GM19455 (cell line): Measurements from ENCODE around the gene CDYL.
A peak's percentile ranks its signal among the peaks of the same experiment; 100 is the strongest.

Experiments
- ATAC-seq: cut with Tn5 transposase; IDR thresholded peaks from one replicate; pipeline ENCODE4 v1.9.1; 2021; ENCODE audit not compliant: unreplicated experiment

Gene CDYL

DNA sequence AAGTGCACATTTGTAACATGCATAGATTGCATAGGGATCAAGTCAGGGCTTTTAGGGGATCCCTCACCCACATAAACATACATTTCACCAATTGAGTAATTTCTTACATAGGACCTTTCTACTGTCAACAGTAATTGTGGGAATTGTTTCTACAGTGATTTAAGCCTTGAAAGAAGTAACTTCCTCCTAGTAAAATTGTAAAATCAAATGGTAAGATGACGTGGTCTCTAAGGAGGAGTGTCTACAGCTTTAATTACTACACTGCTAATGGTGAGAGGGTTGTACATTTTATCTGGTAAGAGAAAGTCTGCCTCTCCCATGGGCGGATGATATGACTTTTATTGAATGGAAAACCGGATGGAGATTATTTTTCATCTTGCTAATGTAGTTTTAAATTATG lies 129.6 kb downstream of the CDYL start:
- no peak for ATAC-seq

DNA sequence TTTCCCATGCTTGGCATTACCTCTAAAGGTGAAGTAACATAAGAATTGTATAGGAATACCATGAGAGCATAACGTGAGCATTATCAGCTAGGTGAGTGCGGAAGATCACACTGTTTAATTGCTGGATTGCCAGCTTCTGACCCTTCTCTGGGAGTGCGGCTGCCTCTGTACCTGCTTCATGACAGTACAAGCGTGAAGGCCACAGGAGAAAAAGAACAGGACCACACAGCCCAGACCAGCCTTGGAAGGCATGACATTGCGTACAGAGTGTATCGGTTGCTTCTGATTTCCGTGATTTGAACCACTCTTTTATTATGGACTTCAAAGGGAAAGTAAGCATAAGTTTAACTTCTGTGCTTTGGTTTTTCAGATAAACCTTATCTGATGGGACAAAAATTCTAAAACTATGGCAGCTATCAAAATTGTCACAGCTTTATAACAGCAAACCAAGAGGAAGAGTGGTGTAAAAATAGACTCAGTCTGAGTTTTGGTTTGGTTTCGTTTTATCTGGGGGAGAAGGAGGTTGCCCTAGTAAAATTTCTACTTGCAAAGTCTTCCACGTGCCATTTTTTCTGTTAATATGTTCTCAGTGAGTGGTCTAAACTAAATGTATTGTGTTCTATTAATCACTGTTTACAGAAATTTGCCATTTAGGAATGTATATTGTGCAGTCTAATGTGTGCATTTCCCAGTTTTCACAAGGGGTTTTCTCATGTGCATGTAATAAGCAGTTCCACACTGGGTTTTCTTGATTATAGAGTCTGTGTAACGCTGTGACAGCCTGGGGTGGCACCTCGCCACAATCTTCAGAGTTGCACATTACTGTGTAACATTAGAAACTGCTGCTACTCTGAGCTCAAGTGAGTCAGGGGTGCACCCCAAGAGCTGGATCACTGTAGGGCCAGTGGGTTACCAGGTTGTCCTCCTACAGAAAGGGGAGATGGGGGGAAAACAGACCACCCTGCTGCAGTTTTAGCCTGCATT lies 130.4 kb downstream of the CDYL start:
- ATAC-seq: no peak

DNA sequence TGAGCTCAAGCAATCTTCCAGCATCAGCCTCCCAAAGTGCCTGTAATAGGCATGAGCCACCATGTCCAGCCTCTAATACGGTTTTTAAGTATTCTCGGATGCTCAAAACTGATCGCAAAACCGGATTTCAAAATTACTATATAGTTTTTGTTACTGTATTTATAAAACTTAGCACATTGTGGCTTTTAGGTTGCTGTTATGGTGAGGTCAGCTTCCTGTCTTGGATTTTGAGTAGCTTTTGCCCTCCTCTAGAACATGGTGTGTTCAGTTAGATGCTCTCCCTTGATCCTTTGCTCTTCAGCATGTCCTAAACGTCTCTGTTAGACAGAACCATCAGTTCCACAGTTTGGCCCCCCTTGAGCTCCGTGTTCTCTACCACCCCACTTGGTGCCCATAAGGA lies 131.4 kb downstream of the CDYL start:
- ATAC-seq: peak; percentile 68

DNA sequence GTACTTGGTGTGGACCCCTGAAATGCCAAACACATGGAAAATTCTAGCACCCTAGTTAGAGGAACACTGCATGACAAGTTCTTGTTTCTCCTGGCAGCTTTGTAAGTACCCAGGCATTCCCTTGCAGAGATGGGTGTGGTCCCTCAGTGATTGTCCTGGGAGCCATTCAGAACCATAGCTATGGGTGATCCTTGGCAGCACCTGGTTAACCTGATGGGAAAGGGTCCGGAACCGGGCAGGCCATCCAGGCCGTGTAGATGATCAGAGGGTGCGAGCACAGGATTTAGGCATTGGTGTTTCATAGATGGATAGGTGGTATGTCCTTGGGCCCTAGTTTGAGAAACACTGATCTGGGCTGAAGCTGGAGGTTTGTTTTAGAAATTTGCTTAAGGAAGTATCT lies 131.9 kb downstream of the CDYL start:
- ATAC-seq: no peak

DNA sequence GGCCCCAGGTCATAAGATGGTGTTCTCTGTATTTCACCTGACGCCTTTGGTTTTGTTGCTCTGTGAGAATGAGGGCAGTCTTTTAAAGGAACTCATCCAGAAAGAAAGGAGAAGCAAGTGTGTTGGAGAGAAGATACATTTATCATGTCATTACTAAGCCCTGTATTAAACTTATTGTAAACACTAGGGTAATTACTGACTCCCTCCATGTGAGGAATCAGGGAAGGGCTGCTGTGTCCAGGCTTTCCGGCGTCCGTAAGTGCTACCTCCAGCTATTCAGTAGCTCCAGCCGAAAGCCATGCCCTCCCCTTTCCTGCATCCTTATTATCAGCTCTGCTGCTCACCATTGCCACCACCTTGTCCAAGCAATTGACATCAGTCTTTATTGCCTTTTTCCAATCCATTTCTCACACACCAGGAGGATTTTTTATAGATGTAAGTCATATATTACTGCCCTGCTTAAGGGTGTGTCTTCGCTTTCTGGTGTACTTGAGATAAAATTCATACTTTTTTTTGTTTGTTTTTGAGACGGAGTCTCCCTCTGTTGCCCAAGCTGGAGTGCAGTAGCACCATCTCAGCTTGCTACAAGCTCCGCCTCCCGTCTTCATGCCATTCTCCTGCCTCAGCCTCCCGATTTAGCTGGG lies 133.0 kb downstream of the CDYL start:
- ATAC-seq: no peak

DNA sequence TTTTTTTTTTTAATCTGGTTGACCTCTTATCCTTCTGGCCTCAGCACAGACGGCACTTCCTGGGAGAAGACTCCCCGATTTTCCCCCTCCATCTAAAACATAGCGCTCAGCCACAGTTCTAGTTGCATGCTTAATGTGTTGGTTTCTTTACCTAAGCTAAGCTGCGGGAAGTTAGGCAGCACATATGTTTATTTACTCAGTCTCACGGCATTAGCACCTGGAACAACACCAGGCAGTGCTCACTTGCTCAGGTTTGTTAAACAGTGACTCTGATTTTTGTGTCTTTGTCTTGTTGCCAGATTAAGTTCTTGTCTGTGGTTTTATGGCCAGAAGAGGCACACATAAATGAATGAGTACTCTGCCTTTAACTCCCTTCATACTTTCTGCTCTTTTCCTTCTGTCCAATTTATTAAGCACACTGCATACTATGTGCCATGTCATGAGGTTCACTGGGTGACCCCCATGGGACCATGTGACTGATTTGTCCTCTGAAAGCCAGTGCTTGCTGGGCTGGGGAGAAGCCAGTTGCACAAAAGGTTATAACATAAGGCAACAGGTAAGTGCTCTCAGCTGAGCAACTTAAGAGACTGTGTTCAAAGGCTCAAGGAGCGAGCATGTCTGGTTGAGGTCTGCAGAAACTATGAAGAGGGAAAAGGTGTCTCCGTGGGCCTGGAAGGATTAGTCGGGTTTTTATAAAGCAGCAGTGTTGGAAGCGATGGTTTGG lies 134.0 kb downstream of the CDYL start:
- ATAC-seq: no peak

DNA sequence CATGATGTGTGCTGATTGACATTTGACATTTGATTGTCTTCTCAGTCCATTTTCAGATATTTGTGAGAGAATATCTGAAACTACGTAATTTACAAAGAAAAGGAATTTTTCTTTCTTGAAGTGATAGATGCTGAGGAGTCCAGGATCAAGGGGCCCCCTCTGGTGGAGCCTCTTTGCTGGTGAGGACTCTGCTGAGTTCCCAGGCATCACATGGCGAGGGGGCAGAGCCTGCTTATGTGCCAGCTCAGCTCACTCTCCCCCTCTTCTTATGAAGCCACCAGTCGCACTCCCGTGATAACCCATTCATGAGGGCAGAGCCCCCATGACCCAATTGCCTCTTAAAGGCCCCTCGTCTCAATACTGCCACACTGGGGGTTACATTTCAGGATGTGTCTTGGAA lies 136.4 kb downstream of the CDYL start:
- no peak for ATAC-seq

DNA sequence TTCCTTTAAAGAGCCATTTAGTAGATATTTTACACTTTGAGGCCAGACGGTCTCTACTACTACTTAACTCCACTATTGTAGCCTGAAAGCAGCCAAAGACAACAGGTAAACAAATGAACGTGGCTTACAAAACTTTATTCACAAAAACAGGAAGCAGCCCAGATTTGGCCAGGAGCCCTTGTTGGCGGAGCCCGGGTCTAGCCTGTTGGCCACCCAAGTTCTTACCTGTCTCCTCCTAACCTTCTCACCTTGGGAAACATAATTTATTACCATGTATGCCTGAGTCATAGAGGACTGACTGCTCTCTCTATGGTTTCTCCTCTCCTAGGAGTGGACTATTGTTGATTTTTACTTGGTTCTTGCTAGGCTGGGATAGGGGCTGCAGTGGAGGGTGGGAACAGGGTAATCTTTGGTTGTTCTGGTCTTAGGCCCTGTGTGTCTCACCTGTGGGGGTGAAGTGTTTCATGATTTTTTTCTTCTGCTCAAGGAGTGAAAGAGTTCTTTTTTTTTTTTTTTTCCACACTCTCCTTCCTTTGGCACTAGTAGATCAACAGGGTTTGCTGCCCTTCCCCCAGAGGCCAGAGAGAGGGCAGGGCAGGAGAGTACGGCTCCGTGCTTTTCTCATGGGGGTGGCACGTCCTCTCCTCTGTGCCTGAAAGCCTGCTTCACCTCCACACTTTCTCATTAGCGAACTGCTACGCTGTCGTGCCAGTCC lies 137.7 kb downstream of the CDYL start:
- no peak for ATAC-seq

DNA sequence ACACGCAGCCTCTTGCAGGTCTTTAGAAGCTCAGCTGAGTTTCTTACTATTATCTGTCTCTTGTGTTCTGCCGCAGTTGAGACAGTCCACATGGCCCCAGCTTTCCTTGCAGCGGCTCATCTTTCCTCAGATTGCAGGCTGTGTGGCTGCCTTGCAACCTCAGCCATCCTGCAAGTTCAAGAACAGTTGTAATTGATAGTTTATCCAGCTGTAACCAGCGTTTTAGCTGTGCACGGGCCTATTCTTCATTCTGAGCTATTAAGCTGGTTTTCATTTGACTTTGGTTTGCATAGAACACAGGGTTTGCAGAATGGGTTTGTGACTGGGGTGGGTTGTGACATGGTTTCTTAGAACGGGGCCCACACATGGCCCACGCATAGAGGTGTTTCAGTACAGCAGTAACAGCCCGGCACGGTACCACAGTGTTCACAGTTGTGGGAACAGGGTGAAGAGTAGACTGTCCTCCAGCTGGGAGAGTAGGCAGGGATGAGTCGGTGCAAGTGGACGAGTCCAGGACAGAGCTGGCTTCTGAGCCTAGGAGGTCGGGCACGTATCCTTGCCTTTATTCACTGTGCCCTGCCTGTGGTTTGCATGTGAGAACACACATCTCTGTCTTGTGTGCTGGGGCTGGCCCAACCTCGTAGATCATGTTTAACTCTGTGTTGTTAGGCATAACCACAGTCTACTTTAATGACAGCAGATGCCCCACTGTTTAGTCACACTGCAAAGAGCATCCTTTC lies 138.4 kb downstream of the CDYL start:
- no peak for ATAC-seq

DNA sequence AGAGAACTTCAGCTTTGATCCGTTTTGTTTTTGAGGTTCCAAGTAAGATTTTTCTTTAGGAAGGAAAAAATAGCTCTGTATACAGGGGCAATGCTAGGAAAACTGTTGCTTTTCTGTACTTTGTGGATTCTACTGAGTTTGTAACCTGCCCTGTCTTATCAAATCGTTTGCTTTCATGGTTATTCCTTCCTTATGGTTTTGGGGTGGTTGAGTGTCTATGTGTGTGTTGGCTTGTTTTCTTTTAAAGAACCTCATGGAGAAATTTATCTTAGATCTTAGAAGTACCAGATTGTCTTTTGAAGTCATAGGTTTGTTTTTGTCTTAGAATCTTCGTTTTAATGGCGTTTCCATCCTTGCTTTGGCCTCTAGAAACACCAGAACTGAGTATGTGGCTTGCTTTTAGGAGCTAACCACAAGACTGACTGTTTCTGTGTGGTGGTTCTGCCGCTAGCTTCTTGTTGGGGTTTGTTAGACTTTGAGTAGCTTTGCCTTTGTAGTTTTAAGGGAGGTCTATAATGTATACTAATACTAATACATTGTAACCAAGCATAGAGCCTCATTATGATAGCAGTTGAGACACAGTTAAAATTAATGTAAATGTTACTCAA lies 140.9 kb downstream of the CDYL start:
- no peak for ATAC-seq

DNA sequence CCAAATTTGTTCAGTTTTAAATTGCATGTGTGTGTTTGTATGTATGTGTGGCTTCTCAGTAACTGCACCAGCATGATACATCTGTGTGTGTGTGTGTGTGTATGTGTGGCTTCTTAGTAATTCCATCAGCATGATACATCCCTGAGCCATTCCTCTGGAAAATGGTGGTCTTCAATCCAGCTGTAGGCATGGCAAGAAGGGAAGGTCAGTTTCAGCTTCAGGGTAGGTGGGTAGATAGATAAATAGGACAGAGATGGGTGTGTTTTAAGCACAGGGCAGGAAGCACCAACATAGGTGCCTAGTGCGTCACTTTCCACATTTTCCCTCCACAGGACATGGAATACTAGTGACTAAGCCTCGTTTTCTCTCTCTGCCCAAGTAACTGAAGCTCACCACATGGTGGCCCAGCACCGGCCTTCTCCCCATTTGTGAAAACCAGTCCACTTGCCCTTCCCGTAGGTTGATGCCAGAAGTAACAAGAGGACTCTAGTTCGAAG lies 144.8 kb downstream of the CDYL start:
- no peak for ATAC-seq

DNA sequence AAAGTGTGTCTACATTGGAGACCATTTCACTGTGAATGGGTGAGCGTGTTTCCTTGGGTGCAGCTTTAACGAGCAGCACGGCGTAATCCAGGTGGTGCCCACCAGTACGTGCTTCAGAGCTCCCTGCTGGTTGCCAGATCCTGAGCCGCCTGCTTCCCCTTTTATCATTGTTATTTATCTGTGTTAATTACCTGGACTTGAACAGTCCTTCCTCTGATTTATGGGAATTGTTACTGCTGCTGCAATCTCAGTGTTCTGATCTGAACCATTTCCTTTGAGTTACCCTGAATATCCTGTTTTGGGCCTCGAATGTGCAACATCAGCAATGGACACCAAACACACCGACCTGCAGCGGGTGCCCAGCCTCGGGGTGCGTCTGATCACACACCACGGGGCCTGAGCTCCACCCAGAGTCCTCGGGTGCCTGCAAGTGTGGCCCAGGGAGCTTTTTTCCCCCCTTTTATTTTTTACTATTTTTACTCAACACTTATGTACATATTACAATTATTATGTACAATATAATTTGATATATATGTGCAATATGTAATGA lies 146.4 kb downstream of the CDYL start:
- ATAC-seq: no peak

DNA sequence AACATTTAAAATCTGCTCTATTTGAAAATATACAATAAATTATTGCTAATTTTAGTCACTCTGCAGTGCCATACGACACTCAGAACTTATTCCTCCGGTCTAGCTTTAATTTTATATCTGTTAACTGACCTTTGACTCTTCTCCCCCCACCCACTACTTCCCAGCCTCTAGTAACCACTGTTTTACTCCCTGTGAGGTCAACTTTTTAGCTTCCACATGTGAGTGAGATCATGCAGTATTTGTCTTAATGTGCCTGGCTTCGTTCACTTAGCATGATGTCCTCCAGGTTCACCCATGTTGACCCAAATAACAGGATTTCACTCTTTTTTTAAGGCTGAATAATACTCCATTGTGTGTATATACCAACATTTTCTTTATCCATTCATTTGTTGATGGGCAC lies 146.9 kb downstream of the CDYL start:
- no peak for ATAC-seq

DNA sequence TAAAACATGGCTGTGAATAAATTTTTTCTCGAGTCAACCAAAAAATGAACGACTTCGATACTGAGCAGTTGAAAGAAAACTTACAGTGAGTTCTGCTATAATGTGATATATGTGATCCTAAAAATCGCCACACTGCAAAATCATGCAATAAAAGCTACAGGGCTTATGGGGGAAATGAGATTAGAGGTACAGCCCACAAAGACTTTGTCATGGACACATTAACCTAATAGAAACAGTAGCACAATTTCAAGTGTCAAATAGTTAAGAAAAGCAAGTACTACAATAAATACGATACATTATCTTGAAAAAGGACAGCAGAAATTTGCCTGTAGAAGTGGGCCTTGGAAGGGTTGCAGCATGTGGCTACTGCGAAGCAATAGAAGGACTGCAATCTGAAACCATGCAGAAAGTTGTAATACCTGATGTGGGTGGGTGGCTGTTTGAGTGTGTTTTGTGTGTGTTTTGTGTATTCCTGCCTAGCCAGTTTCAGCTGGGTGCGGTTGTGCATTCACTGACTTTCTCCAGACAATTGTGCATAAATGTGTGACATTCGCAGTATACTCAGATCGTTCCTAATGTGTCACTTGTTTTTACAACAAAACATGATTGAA lies 148.6 kb downstream of the CDYL start:
- ATAC-seq: no peak

DNA sequence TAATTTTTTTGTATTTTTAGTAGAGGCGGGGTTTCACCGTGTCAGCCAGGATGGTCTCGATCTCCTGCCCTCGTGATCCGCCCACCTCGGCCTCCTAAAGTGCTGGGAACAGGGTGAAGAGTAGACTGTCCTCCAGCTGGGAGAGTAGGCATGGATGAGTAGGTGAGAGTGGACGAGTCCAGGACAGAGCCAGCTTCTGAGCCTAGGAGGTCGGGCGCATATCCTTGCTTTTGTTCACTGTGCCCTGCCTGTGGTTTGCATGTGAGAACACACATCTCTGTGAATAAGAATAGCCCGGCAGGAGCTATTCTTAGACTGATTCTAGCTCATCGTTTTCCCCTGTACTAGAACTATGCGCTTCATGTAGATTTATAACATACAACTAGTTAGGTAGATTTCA lies 149.4 kb downstream of the CDYL start:
- no peak for ATAC-seq

DNA sequence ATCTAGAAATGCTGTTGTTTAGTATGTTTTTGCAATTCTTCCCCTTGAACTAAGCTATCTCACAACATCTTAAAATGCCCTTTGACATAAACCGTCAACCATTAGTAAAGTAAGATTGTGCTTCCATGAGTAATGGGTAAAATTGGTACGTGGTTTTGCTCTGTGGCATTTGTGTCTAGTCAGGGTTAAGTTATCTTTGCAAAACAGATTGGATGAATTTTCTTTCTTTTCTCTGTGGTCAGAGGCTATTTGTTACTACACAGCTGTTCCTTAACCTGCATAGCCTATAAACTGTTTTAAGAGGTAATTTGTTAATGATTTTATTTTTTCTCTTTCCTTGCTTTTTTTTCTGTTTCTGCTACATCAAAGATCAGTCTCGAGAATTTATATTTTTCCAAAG lies 152.2 kb downstream of the CDYL start:
- ATAC-seq: no peak

DNA sequence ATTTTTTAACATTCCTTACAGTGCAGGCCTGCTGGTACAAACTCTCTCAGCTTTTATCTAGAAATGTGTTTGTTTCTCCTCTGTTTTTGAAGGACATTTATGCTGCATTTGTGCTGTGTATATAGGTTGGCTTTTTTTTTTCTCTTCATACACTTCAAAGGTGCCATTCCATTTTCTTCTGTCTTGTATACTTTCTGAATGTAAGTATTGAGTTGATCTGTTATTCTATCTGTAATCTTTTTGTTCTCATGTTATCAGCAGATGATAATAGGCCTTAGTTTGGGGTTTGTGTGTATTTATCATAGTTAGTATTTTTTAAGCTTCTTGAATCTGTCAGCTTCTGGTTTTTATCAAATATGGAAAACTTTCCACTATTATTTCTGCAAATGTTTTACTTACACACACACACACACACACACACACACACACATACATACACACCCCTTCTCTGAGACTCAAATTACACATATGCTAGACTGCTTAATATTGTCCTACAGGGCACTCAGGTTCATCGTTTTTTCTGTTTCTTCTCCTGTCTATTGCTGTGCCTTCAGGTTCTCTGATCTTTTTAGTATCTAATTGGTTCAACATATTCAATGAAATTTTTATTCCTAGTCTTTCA lies 153.0 kb downstream of the CDYL start:
- ATAC-seq: no peak

DNA sequence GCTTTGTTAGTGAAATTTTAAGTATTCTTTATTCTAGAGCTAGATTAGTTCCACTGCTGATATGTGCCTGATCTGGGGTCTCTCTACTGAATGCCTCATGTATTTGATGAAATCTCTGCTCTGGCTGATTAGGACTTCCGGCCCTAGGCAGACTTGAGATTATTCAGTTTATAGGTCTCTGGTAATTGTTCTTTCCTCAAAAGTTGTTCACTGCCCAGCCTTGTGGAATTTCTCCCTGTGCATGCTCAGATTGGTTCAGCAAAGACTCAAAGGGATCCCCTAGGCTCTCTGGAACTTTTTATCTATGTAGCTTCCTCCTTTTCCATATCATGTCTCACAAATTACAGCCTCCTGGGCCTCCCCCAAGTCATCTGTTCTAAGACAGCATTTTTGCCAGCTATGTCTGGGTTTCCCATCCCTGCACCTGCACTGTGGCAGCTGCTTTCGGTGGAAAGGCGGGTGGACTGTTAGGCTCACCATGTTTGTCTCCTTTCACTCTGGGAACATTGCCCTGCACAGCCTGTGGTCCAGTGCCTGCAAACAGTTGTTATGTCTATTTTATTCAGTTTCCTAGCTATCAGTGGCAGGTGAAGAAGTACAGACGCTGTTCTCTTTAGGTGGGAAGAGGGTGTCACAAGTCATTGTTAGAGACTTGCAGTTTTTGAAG lies 154.0 kb downstream of the CDYL start:
- ATAC-seq: no peak
